Keratinocyte (primary cell): ENCODE measurements around the gene CTSA. TPM values are rescaled to one million over a fixed set of nuclear protein-coding genes. Genes with fewer than 3 reads are reported as not detected.

Source experiments
- DNase-seq: peaks from one replicate; pipeline ENCODE4 v3.0.0-alpha.2; 2011; ENCODE audit warnings: low read depth, missing footprints, low spot score
- FAIRE-seq: peaks from 2 replicates; lab custom pipeline; 2011; peaks lifted over from hg19 to GRCh38; lab: Jason Lieb, UNC
- H2AFZ ChIP-seq: 2 replicates; pipeline ENCODE4 v1.6.0; 2012; ENCODE audit warnings: low read length, control low read depth, inconsistent platforms; ENCODE audit not compliant: control insufficient read depth
- H3K27ac ChIP-seq: 2 replicates; pipeline ENCODE4 v1.5.1; 2011; ENCODE audit warnings: low read length; ENCODE audit not compliant: control insufficient read depth, insufficient read depth
- H3K27me3 ChIP-seq: 3 replicates; pipeline ENCODE4 v1.6.0; 2011; ENCODE audit warnings: low read length; ENCODE audit not compliant: control insufficient read depth, insufficient read depth; ENCODE audit errors: extremely low read depth
- H3K36me3 ChIP-seq, 2 experiments: 2 replicates in 1 of 2; 3 replicates in 1 of 2; pipeline ENCODE4 v1.5.1; 2011; ENCODE audit warnings: low read length in 2 of 2, mild to moderate bottlenecking in 1 of 2; ENCODE audit not compliant: control insufficient read depth in 2 of 2, insufficient read depth in 2 of 2; ENCODE audit errors: extremely low read depth in 1 of 2
- H3K4me1 ChIP-seq: 3 replicates; pipeline ENCODE4 v1.5.1; 2011; ENCODE audit warnings: low read length; ENCODE audit not compliant: control insufficient read depth, insufficient read depth; ENCODE audit errors: extremely low read depth
- H3K4me2 ChIP-seq: 3 replicates; pipeline ENCODE4 v1.6.0; 2011; ENCODE audit warnings: low read depth, low read length; ENCODE audit not compliant: control insufficient read depth, insufficient read depth; ENCODE audit errors: extremely low read depth
- H3K4me3 ChIP-seq, 3 experiments: fragments of 200-600 bp in 1 of 3; sonication (generic) in 1 of 3; 2 replicates in 2 of 3; 3 replicates in 1 of 3; pipeline ENCODE4 v1.5.1; 2011 to 2016; ENCODE audit warnings: low read length in 3 of 3, mild to moderate bottlenecking in 3 of 3, control low read depth in 2 of 3, inconsistent platforms in 1 of 3, low read depth in 1 of 3, mixed read lengths in 1 of 3, mixed run types in 1 of 3, moderate library complexity in 1 of 3; ENCODE audit not compliant: control insufficient read depth in 2 of 3, insufficient read depth in 2 of 3; ENCODE audit errors: extremely low read depth in 1 of 3
- H3K79me2 ChIP-seq: 2 replicates; pipeline ENCODE4 v1.6.0; 2012; ENCODE audit warnings: low read length; ENCODE audit not compliant: control insufficient read depth, insufficient read depth
- H3K9ac ChIP-seq: 3 replicates; pipeline ENCODE4 v1.6.0; 2011; ENCODE audit warnings: low read length; ENCODE audit not compliant: control insufficient read depth, insufficient read depth; ENCODE audit errors: extremely low read depth
- H3K9me1 ChIP-seq: 3 replicates; pipeline ENCODE4 v1.6.0; 2011; ENCODE audit warnings: low read length; ENCODE audit not compliant: control insufficient read depth, insufficient read depth; ENCODE audit errors: extremely low read depth
- H3K9me3 ChIP-seq: 2 replicates; pipeline ENCODE4 v1.5.1; 2012; ENCODE audit warnings: low read depth, low read length; ENCODE audit not compliant: control insufficient read depth
- H4K20me1 ChIP-seq: 3 replicates; pipeline ENCODE4 v1.6.0; 2011; ENCODE audit warnings: low read length; ENCODE audit not compliant: control insufficient read depth, insufficient read depth; ENCODE audit errors: extremely low read depth
- EZH2 ChIP-seq: IDR thresholded peaks from one replicate; pipeline ENCODE4 v1.6.1; 2012; ENCODE audit warnings: inconsistent platforms, mild to moderate bottlenecking, low read length, moderate library complexity
- dilution Hi-C: fragments of 300-500 bp; cut with MboI; formaldehyde crosslinking; loops from one replicate; pipeline ENCODE4 v1.7.0; 2020; ENCODE audit warnings: low sequenced_read_pairs; ENCODE audit not compliant: extremely low pct_ligation_motif_present
- polyA plus RNA-seq, 5 experiments: library from polyadenylated mRNA; depleted of rRNA in 3 of 5; stranded (reverse) in 3 of 5; stranded (forward) in 1 of 5; unstranded in 1 of 5; fragments of >200 nt; gene quantifications; 1 replicate in 1 of 5; 2 replicates in 3 of 5; 3 replicates in 1 of 5; pipeline versions ENCODE4 v1.2.1 to v1.2.3, GENCODE V29; 2011 to 2012; ENCODE audit warnings: missing spikeins in 2 of 5, low read depth in 1 of 5, low replicate concordance in 1 of 5
- TF ChIP-seq, protein P1 (sequence below), 3 experiments: IDR thresholded peaks in 1 of 3; conservative IDR thresholded peaks in 1 of 3; optimal IDR thresholded peaks in 1 of 3; 2 replicates in 2 of 3; 3 replicates in 1 of 3; pipeline versions ENCODE3 to v1.5.1; 2011; ENCODE audit warnings: low read length in 3 of 3, mild to moderate bottlenecking in 3 of 3, moderate library complexity in 2 of 3, control low read depth in 1 of 3, inconsistent platforms in 1 of 3; ENCODE audit not compliant: insufficient read depth in 2 of 3; ENCODE audit errors: extremely low read depth in 1 of 3

The CTSA gene
- polyA plus RNA-seq, 1 donor (not counting 4 experiments of a cell fraction or from before 2014, with no cell fraction given), result 38.6 TPM

DNA sequence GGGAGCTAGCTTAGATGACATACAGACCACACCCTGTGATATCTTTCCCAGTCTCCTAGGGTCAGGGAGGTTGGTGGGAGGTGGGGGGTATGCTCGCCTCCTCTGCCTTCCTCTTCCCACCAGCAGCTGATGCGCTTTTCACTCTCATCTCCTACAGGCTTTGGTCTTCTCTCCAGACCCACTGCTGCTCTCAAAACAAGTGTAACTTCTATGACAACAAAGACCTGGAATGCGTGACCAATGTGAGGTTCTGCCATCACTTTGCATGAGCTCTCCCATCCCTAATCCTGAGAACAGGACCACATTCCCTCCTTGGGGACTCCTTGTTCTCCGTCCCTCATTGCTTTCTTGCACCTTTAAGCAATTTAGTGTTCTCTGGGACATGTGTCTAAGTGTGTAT, 2.7 kb downstream of the CTSA start:
- no peaks in the 10 kb centered on the region for H3K27me3 ChIP-seq
- no peak for DNase-seq
- TF ChIP-seq, protein P1, sequence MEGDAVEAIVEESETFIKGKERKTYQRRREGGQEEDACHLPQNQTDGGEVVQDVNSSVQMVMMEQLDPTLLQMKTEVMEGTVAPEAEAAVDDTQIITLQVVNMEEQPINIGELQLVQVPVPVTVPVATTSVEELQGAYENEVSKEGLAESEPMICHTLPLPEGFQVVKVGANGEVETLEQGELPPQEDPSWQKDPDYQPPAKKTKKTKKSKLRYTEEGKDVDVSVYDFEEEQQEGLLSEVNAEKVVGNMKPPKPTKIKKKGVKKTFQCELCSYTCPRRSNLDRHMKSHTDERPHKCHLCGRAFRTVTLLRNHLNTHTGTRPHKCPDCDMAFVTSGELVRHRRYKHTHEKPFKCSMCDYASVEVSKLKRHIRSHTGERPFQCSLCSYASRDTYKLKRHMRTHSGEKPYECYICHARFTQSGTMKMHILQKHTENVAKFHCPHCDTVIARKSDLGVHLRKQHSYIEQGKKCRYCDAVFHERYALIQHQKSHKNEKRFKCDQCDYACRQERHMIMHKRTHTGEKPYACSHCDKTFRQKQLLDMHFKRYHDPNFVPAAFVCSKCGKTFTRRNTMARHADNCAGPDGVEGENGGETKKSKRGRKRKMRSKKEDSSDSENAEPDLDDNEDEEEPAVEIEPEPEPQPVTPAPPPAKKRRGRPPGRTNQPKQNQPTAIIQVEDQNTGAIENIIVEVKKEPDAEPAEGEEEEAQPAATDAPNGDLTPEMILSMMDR (optimal IDR thresholded peaks at IDR 0.05 in 1 of 3, IDR thresholded peaks at IDR 0.05 in 1 of 3, conservative IDR thresholded peaks at IDR 0.05 in 1 of 3; ENCODE audit: extremely low read depth in 1 of 3, insufficient read depth in 2 of 3, low read length in 3 of 3), result no peak
- no peak for TF ChIP-seq EZH2
- peaks cover 11 to 24% of the 10 kb centered on the region in 2 experiments for H3K36me3 ChIP-seq
- no peak overlapping the region for H2AFZ ChIP-seq
- H3K9me3 ChIP-seq, result no peaks in the 10 kb centered on the region
- no peak overlapping the region for H3K9ac ChIP-seq
- no peak overlapping the region for H3K27ac ChIP-seq
- peaks cover 13% of the 10 kb centered on the region for H3K4me1 ChIP-seq
- no peak overlapping the region for H3K4me2 ChIP-seq
- H4K20me1 ChIP-seq, result no peaks in the 10 kb centered on the region
- no peaks in the 10 kb centered on the region for H3K79me2 ChIP-seq
- dilution Hi-C loops, result no loop called here
- FAIRE-seq, result no peak
- no peaks in the 10 kb centered on the region for H3K9me1 ChIP-seq
- H3K4me3 ChIP-seq, result no peak overlapping the region

DNA sequence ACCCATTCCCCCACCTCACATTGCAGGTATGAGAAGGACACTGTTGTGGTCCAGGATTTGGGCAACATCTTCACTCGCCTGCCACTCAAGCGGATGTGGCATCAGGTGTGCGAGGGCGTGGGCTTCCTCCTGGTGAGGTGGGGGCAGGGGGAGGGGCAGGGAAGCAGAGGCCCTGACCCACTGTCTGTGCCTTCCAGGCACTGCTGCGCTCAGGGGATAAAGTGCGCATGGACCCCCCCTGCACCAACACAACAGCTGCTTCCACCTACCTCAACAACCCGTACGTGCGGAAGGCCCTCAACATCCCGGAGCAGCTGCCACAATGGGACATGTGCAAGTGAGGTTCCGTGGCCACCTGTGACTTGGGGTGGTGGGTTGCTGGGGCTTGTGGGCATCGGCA, 3.7 kb downstream of the CTSA start:
- Histone ChIP-seq H3K27me3 (no peaks in the 10 kb centered on the region), H3K4me2 (no peak overlapping the region), H3K27ac (no peak overlapping the region), H3K9me3 (no peaks in the 10 kb centered on the region), H3K9me1 (no peaks in the 10 kb centered on the region), H4K20me1 (no peaks in the 10 kb centered on the region), H3K4me3 (no peak overlapping the region), H2AFZ (no peak overlapping the region), H3K36me3 (peaks cover 13 to 25% of the 10 kb centered on the region in 2 experiments), H3K4me1 (peaks cover 13% of the 10 kb centered on the region), H3K79me2 (no peaks in the 10 kb centered on the region), H3K9ac (no peak overlapping the region)
- DNase-seq (no peak), FAIRE-seq (no peak)
- dilution Hi-C loops, result no loop called here
- TF ChIP-seq, protein P1 (optimal IDR thresholded peaks at IDR 0.05 in 1 of 3, IDR thresholded peaks at IDR 0.05 in 1 of 3, conservative IDR thresholded peaks at IDR 0.05 in 1 of 3; ENCODE audit: extremely low read depth in 1 of 3, insufficient read depth in 2 of 3, low read length in 3 of 3), result no peak
- TF ChIP-seq EZH2, result no peak
